ENCODE results near the gene TAF8.

The TAF8 gene

DNA sequence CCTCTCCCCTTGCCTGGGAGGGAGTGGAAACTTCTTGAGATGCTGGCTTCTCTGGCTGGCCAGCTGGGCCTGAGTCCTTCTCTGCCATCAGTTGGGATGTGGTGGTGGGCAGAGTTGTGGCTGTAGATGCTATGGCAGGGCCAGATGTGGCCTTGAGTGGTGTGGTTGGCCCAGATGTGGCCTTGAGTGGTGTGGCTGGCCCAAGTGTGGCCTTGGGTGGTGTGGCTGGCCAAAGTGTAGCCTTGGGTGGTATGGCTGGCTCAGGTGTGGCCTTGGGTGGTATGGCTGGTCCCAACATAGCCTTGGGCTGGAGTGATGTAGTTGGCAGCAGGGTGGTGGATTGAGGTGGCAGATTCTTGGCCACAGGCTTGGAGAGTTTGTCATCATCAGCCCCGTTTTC is 55.4 kb downstream of the TAF8 start:
- H3K36me3 Mint-ChIP-seq (ENCODE audit: low read depth): no peaks in the 10 kb centered on the region
- no peak overlapping the region for H3K4me3 Mint-ChIP-seq
- no peaks in the 10 kb centered on the region for H3K27me3 Mint-ChIP-seq
- DNase-seq (no peak), ATAC-seq (no peak)
- peaks cover 20% of the 10 kb centered on the region for H3K4me1 Mint-ChIP-seq
- H3K27ac Mint-ChIP-seq: no peak overlapping the region
- H3K9me3 Mint-ChIP-seq: no peaks in the 10 kb centered on the region

DNA sequence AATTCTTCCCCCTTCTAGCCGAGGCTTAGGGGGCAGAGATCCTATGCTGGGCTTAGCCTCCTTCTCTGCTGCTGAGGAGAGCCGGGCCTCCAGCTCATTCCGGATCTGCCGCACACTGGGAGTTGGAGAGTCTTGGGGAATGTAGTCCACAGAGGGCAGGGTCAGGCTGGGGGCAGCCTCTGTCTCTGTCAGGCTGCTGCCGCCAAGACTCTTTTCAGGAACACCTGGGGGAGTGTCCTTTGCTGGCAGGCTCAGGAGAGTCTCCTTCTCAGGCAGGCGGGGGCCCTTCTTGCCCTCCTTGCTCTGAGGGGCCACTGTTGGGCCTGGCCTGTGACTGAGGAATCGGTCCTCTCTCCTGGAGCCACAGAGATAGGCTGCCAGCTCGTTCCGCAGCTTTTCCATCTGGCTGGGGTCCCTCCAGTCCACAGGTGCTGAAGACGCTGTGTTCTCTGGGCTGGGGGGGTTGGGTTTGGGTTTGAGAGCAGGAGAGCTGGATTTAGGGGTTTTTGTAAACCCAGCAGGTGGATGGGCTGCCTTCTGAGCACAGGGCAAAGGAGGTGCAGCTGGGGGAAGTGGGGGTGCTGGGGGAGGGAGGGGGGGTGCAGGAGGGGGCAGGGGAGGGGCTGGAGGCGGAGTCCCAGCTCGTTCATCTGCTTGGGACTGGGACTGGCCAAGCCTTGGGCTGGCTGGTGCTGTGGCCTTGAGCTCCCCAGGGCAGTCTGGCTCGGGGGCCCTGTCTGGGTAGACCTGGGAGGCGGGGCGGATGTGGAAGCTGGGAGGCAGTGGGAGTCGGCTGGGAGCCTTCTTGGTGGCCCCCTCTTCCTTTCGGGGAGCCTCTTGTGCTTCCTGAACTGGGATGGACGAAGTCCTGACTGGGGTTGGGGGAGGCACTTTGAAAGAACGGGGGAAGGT is 56.0 kb downstream of the TAF8 start:
- DNase-seq: no peak
- H3K4me1 Mint-ChIP-seq: peaks cover 15% of the 10 kb centered on the region
- no peak overlapping the region for H3K27ac Mint-ChIP-seq
- H3K4me3 Mint-ChIP-seq: no peak overlapping the region
- H3K36me3 Mint-ChIP-seq (ENCODE audit: low read depth): no peaks in the 10 kb centered on the region
- H3K27me3 Mint-ChIP-seq: no peaks in the 10 kb centered on the region
- no peak for ATAC-seq
- H3K9me3 Mint-ChIP-seq: no peaks in the 10 kb centered on the region

DNA sequence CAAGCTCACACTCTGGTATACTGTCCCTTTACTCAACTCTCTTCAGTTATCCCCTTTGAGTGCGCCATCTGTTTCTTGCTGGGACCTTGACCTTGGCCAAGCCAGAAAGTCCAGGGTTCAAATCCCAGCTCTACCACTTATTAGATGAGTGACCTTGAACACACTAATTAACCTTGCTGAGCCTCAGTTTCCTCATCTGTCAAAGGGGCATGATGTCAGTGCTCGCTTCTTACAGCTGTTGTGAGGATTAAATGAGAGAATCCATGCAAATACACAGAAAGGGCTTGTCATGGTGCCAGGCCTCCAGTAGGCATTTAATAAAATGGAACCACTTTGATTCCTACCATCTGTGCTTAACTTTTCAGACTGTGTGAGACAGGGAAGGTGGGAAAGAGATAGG is 57.7 kb downstream of the TAF8 start:
- Mint-ChIP-seq H3K36me3 (ENCODE audit: low read depth) (no peaks in the 10 kb centered on the region), H3K27ac (no peak overlapping the region), H3K9me3 (no peaks in the 10 kb centered on the region), H3K4me3 (no peak overlapping the region), H3K27me3 (no peaks in the 10 kb centered on the region), H3K4me1 (peaks cover 6% of the 10 kb centered on the region)
- ATAC-seq: no peak
- no peak for DNase-seq

DNA sequence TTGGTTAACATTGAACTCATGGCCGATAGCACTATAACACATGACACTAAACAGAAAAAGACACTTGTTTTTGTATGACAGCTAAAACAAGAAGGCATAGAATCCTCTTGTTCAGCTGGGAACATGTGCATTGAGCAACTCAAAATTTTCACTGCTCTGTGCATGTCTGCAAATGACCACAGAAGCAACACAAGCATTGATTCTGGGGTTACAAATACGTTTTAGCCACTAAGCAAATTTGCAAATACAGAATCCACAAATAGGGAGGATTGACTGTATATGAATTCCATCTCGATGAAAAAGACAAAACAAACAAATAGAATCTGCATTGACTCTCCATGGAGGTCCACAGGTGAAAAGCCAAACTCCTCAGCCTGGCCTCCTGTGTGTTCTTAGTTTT is 60.4 kb downstream of the TAF8 start:
- ATAC-seq: no peak
- Mint-ChIP-seq H3K4me3 (no peak overlapping the region), H3K27me3 (no peaks in the 10 kb centered on the region), H3K36me3 (ENCODE audit: low read depth) (no peaks in the 10 kb centered on the region), H3K27ac (no peak overlapping the region), H3K4me1 (no peaks in the 10 kb centered on the region), H3K9me3 (no peaks in the 10 kb centered on the region)
- no peak for DNase-seq

GRCh38 chr6:42112351-42112750 is 62.0 kb downstream of the TAF8 start:
- H3K27ac Mint-ChIP-seq: no peak overlapping the region
- H3K4me3 Mint-ChIP-seq: no peak overlapping the region
- H3K9me3 Mint-ChIP-seq: no peaks in the 10 kb centered on the region
- ATAC-seq (no peak), DNase-seq (no peak)
- no peaks in the 10 kb centered on the region for H3K36me3 Mint-ChIP-seq (ENCODE audit: low read depth)
- no peaks in the 10 kb centered on the region for H3K4me1 Mint-ChIP-seq
- H3K27me3 Mint-ChIP-seq: peaks cover 9% of the 10 kb centered on the region

- no peaks in the 10 kb centered on the region for H3K4me1 Mint-ChIP-seq
- H3K4me3 Mint-ChIP-seq: no peak overlapping the region
- peaks cover 10% of the 10 kb centered on the region for H3K27me3 Mint-ChIP-seq
- DNase-seq (no peak), ATAC-seq (no peak)
- no peaks in the 10 kb centered on the region for H3K9me3 Mint-ChIP-seq
- H3K36me3 Mint-ChIP-seq (ENCODE audit: low read depth): no peaks in the 10 kb centered on the region
- H3K27ac Mint-ChIP-seq: no peak overlapping the region
Observed at GRCh38 chr6:42113936-42114636, 63.8 kb downstream of the TAF8 start.

DNA sequence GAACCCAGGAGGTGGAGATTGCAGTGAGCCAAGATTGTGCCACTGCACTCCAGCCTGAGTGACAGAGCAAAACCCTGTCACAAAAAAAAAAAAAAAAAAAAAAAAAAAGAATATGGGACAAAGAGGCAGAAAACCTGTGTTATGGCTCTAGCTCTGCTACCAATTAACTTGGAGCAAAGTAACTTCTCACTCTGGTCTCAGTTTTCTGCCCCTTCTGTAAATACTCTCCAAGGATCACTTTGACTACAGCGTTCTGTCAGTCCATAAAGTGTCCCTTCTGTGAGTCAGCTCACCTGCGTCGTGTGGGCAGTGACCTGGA is 67.5 kb downstream of the TAF8 start:
- Mint-ChIP-seq H3K36me3 (ENCODE audit: low read depth) (no peaks in the 10 kb centered on the region), H3K27me3 (peaks cover 10% of the 10 kb centered on the region), H3K9me3 (no peaks in the 10 kb centered on the region), H3K4me3 (no peak overlapping the region), H3K27ac (no peak overlapping the region), H3K4me1 (no peaks in the 10 kb centered on the region)
- DNase-seq (no peak), ATAC-seq (no peak)

DNA sequence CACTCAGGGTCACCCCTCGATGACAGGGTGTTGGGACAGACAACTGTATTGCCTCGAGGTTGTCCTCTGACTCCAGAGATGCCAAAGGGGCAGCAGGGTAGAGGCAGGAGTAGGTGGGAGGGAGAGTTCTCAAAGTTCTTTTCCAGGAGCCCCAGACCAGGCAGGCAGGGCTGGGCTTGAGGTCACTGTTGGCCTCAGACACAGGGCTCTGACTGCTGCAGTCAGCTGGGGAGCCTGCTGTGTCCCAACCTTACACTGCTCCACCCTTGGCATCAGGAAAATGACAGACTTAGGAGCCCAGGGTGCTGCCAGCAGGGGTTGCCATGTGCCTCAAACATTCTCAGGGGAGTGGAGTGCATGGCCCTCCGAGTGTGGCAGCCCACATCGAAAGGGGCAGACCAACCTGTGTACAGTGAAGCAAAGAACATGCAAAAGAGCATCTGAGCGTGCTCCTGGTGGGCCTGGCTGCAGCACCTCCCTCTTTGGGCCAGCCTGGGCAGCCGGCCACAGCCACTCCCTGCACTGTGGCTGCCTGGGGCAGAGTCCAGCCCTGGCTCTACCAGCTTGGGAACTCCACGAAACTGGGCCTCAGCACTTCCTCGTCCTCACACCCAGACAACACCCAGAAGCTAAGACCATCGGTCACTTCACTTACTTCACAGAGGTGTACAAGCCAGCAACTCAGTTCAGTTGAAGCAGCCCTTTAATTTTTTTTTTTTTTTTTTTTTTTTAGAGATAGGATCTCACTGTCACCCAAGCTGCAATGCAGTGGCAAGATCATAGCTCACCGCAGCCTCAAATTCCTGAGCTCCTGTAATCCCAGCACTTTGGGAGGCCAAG is 68.1 kb downstream of the TAF8 start:
- no peaks in the 10 kb centered on the region for H3K36me3 Mint-ChIP-seq (ENCODE audit: low read depth)
- H3K27me3 Mint-ChIP-seq: peaks cover 10% of the 10 kb centered on the region
- no peak for ATAC-seq
- H3K27ac Mint-ChIP-seq: no peak overlapping the region
- no peaks in the 10 kb centered on the region for H3K9me3 Mint-ChIP-seq
- H3K4me1 Mint-ChIP-seq: no peaks in the 10 kb centered on the region
- no peak for DNase-seq
- no peak overlapping the region for H3K4me3 Mint-ChIP-seq

DNA sequence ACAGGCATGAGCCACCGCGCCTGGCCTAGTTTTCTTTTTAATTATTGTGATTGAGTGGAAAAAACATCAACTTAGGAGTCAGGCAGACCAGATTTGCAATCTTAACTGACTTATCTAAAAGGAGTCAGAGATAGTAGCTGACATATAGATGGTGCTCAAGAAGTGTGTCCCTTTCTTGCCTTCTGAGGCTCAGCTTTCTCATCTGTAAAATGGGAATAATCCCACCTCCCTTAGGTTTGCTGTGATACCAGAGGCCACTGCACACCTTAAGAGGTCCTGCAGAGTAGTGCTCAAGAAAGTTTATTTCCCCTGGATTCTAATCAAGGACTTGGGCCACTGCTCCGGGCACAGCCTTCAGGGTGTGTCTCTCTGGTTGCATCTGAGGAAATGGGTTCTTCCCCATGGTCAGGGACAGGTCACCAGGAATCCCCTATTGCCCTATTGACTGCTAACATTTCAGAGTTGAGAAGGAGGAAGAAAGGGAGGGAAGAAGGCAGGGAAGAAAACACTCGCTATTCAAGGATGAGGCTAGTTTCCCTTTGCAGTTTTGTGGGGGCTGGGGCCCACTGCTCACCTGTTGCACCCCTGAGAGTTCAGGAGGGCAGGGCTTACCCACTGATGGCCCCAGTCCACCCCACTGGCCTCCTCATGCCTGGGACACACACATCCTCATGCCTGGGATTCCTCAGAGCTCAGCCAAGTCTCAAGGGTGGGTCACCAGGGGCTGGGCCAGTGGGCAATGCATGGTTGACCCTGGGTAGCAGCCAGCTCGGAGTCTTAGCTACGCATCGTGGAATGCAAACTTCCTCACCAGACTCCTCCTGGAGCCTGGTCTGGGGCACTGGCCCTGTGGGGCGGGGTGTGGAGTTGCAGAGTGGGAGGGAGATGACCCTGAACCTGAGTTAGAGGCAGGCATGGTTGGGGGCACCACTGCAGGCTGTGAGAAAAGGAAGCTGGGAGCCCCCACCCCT is 70.9 kb downstream of the TAF8 start:
- DNase-seq (no peak), ATAC-seq (no peak)
- Mint-ChIP-seq H3K9me3 (no peaks in the 10 kb centered on the region), H3K27me3 (peaks cover 10% of the 10 kb centered on the region), H3K4me1 (no peaks in the 10 kb centered on the region), H3K27ac (no peak overlapping the region), H3K4me3 (no peak overlapping the region), H3K36me3 (ENCODE audit: low read depth) (no peaks in the 10 kb centered on the region)

- Mint-ChIP-seq H3K27ac (no peak overlapping the region), H3K9me3 (no peaks in the 10 kb centered on the region), H3K36me3 (ENCODE audit: low read depth) (no peaks in the 10 kb centered on the region), H3K4me3 (no peak overlapping the region), H3K27me3 (no peaks in the 10 kb centered on the region), H3K4me1 (no peaks in the 10 kb centered on the region)
- no peak for ATAC-seq
- DNase-seq: no peak
Observed at GRCh38 chr6:42123379-42124103, 73.2 kb downstream of the TAF8 start.

DNA sequence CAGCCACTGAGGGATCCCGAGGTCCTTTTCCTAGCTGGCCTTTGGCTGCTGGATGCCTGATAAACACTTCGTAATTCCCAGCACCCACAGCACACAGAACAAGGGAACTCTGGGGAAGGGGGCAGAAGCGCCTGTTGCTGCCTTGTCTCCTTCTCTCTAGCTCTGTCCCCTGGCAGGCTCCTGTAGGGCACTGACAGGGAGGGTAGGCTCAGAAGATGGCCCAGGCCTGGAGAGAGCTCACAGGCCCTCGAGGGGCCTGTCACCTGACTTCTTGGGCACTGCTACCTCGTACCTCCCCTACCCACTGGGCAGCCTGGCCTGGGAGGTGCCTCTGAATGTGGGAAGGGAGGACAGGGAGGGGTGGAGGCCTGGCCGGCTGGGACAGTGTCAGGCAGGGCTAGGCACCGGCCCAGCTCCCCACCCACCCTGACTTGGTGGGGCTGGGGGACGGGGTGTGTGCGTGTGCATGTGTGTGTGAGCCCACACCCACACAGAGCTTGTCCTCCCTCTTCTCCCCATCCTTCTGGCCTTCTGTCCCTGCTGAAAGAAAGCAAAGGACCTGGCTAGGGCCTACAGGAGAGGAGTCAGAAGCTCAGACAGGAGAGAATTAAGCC is 74.0 kb downstream of the TAF8 start:
- no peaks in the 10 kb centered on the region for H3K4me1 Mint-ChIP-seq

DNA sequence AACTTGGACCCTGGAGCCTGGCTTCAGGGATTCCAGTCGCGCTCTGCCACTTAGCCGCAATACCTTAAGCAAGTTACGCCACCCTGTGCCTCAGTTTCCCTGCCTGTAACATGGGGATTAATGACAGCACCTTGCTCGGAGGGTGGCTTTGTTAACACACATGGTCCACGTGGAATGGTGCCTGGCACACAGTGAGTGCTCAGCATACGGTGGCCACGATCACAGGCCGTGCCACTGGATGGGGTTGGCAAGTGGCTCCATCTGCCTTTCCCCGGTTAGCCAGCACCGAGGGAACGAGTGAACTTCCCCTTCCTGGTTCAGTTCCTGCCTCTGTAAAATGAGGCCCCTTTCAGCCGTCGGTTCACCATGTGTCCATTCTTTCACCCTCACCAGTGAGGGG is 74.9 kb downstream of the TAF8 start:
- Mint-ChIP-seq H3K27ac (no peak overlapping the region), H3K9me3 (no peaks in the 10 kb centered on the region), H3K4me1 (no peaks in the 10 kb centered on the region), H3K36me3 (ENCODE audit: low read depth) (no peaks in the 10 kb centered on the region), H3K4me3 (no peak overlapping the region), H3K27me3 (no peaks in the 10 kb centered on the region)
- no peak for DNase-seq
- no peak for ATAC-seq

More for the DNA sequence above, 74.0 kb downstream of the TAF8 start:
- Mint-ChIP-seq H3K36me3 (ENCODE audit: low read depth) (no peaks in the 10 kb centered on the region), H3K27me3 (no peaks in the 10 kb centered on the region), H3K4me3 (no peak overlapping the region), H3K27ac (no peak overlapping the region), H3K9me3 (no peaks in the 10 kb centered on the region)
- DNase-seq (no peak), ATAC-seq (no peak)

- H3K4me3 Mint-ChIP-seq: no peak overlapping the region
Observed at GRCh38 chr6:42125663-42126062, 75.3 kb downstream of the TAF8 start.

More at GRCh38 chr6:42125663-42126062, 75.3 kb downstream of the TAF8 start:
- ATAC-seq: no peak
- Mint-ChIP-seq H3K27me3 (no peaks in the 10 kb centered on the region), H3K9me3 (no peaks in the 10 kb centered on the region), H3K27ac (no peak overlapping the region), H3K36me3 (ENCODE audit: low read depth) (no peaks in the 10 kb centered on the region), H3K4me1 (no peaks in the 10 kb centered on the region)
- no peak for DNase-seq

Measured in activated naive CD8-positive, alpha-beta T cell treated with anti-CD3 and anti-CD28 coated beads, Interleukin-2, amount 50 U/mL, for 24 hours (primary cell).